Measurements from ENCODE around the gene ZAR1.

The ZAR1 gene

GRCh38 chr4:48542888-48543287, 52.8 kb downstream of the ZAR1 start:
- no peak overlapping the region for H3K9ac ChIP-seq (ENCODE audit: low read length)
- H3K4me3 ChIP-seq (ENCODE audit: low read length) = no peak overlapping the region
- peaks cover 35% of the 10 kb centered on the region for H3K36me3 ChIP-seq (ENCODE audit: control insufficient read depth, insufficient read depth, low read length)
- no peaks in the 10 kb centered on the region for H3K4me1 ChIP-seq (ENCODE audit: control insufficient read depth, insufficient read depth, low read length)
- H3K27ac ChIP-seq (ENCODE audit: low read depth, low read length) = no peak overlapping the region
- no peaks in the 10 kb centered on the region for H3K27me3 ChIP-seq (ENCODE audit: control insufficient read depth, insufficient read depth, low read length)

- no peak overlapping the region for H3K27ac ChIP-seq (ENCODE audit: low read depth, low read length)
- H3K27me3 ChIP-seq (ENCODE audit: control insufficient read depth, insufficient read depth, low read length) = no peaks in the 10 kb centered on the region
- H3K4me1 ChIP-seq (ENCODE audit: control insufficient read depth, insufficient read depth, low read length) = no peaks in the 10 kb centered on the region
- H3K36me3 ChIP-seq (ENCODE audit: control insufficient read depth, insufficient read depth, low read length) = peaks cover 38% of the 10 kb centered on the region
- H3K4me3 ChIP-seq (ENCODE audit: low read length) = no peak overlapping the region
- H3K9ac ChIP-seq (ENCODE audit: low read length) = no peak overlapping the region
These were observed 53.7 kb downstream of the ZAR1 start for GRCh38 chr4:48543796-48544195.
